GM21367 (cell line): Measurements from ENCODE around the gene C10orf95.
"Not testable (repeated sequence)": the region's sequence is repeated elsewhere in the genome, so short reads cannot be mapped to it uniquely, and the experiment has no call there.

Experiments used
- ATAC-seq: cut with Tn5 transposase; IDR thresholded peaks from one replicate; pipeline ENCODE4 v1.9.1; 2021; ENCODE audit not compliant: unreplicated experiment

The C10orf95 gene

DNA sequence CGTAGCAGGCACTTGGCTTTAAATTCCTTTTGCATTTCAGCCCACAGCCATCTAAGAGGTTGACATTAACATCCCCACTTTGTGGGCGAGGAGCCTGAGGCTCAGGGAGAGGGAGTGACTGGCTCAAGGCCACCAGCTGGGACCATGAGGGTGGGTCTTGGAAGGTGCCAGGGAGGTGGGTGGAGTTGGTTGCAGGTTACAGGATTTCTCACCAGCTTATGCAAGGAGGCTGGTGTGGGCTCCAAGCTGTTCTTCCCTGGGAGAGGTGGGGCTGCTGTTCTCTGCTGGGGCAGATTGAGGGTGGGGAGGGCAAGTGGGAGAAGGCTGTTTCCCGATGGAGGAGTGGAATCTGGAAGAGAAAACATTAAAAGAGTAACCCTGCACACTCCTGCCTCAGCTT is 14.1 kb upstream of the C10orf95 start:
- ATAC-seq = no peak

- no peak for ATAC-seq
Measured at GRCh38 chr10:102463983-102464382, 12.6 kb upstream of the C10orf95 start.

DNA sequence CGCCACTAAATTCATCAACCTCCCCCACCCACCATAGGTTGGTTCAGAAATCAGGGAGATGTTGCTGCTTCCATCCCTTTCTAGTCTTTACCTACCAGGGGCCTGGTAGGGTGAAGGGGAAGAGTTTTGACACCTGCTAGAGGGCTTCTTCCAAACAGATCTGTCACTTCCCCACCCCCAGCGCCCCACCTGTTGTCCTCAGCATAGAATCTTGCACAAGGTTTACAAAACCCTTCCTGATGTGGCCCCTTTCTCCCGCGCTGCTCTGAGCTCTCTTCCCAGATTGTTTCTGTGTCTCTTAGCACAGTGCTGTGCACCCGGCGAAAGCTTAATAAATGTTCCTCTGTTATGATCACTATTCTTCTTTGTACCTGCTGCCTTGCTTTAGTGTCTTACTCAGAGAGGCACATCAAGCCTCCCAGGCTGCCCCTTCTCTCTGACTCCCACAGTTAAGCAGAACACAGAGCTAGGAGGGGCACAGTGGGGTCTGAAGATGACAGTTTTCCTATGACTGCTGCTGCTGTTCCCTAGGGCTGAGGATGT is 11.2 kb upstream of the C10orf95 start:
- ATAC-seq = no peak

GRCh38 chr10:102461187-102462054 is 10.1 kb upstream of the C10orf95 start:
- ATAC-seq = peak; percentile 80

GRCh38 chr10:102460836-102461186 is 9.5 kb upstream of the C10orf95 start:
- ATAC-seq = peak; percentile 6

- no peak for ATAC-seq
Measured at GRCh38 chr10:102458656-102459055, 7.3 kb upstream of the C10orf95 start.

DNA sequence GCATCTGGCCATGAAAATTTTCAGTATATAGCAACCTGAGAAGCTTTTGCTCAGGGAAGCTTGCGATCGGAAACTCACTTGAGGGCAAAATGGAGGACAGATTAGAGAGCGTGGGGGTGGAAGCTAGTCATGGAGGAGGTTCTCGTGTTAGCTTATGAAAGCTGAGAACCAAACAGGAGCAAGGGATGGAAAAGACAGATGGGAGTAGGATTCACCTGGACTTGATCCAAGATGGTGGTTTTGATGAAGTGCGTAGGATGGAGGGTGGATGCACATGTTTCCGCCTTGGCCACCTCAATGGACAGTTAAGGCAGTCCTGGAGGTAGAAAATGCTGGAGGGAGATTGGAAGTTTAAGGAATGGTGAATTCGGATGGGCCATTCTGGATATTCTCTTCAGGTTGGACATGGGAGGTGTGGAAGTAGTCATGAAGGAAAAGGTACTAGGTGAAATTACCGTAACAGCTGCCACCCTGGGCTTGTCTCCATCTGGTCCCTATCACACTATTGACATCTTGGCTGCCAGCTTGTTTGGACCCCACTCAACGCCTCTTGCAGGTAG is 6.3 kb upstream of the C10orf95 start:
- ATAC-seq = no peak

DNA sequence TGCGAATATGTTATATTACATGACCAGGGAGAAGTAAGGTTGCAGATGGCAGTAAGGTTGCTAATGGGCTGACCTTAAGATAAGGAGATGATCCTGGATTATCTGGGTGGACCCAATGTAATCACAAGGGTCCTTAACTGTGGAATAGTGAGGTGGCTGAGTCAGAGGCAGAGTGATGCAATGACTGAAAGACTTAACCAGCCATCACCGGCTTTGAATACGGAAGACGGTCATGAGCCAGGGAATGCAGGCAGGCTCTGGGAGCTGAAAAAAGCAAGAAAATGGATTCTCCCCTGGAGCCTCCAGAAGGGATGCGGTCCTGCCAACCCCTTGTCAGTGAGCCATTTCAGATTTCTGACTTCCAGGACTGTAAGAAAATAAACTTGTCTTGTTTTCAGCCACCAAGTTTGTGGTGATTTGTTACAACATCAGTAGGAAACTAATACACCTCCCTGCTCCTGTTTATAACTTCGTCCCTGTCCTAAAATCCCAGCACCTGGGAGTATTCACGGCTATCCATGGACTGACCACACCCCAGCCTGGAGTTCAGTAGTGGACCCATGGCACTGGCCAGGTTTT is 4.6 kb upstream of the C10orf95 start:
- ATAC-seq = no peak

DNA sequence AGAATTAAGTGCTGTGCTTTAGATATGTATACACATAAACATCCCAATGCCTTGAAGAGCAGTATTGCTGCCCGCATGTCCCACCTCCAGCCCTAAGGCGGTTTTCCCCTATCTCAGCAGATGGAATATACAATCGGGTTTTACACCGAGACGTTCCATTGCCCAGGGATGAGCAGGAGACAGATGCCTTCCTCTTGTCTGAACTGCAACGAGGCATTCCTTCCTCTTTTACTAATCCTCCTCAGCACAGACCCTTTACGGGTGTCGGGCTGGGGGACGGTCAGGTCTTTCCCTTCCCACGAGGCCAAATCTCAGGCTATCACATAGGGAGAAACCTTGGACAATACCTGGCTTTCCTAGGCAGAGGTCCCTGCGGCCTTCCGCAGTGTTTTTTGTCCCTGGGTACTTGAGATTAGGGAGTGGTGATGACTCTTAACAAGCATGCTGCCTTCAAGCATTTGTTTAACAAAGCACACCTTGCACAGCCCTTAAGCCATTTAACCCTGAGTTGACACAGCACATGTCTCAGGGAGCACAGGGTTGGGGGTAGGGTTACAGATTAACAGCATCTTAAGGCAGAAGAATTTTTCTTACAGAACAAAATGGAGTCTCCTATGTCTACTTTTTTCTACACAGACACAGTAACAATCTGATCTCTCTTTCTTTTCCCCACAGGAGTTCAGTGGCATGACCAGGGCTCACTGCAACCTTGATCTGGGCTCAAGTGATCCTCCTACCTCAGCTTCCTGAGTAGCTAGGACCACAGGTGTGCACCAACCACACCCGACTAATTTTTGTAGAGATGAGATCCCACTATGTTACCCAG is 3.5 kb upstream of the C10orf95 start:
- ATAC-seq = not testable (repeated sequence)

- ATAC-seq = no peak
Measured at GRCh38 chr10:102453502-102453901, 2.2 kb upstream of the C10orf95 start.

DNA sequence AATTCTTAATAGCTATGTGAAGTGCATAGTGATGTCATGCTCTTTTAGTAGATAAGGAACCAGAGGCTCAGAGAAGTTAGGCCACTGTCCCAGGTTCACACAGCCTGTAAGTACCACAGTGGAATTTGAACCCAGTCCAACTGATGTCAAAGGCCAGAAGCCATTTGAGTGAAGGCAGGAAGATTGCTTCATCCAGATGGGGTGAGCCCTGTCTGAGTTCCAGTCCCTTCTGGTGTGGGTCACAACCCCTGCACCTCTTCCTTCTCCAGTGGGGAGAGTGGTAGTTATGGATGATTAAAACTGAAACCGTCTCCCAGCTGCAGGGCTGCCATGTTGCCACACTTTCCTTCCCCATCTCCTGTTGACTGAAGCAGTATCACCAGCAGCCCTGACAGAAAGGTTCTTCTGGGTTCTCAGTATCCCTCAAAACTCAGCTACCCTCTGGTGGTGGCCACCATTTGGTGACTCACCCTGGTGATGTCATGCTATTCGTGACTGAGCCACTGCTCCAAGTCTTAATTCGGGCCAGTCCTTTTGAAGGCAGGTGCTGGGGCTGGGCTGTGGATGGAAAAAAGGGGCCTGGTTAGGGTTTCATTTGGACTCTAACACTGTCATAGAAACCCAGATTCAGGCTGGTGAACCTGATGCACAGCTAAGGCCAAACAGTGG is 1.5 kb upstream of the C10orf95 start:
- no peak for ATAC-seq

DNA sequence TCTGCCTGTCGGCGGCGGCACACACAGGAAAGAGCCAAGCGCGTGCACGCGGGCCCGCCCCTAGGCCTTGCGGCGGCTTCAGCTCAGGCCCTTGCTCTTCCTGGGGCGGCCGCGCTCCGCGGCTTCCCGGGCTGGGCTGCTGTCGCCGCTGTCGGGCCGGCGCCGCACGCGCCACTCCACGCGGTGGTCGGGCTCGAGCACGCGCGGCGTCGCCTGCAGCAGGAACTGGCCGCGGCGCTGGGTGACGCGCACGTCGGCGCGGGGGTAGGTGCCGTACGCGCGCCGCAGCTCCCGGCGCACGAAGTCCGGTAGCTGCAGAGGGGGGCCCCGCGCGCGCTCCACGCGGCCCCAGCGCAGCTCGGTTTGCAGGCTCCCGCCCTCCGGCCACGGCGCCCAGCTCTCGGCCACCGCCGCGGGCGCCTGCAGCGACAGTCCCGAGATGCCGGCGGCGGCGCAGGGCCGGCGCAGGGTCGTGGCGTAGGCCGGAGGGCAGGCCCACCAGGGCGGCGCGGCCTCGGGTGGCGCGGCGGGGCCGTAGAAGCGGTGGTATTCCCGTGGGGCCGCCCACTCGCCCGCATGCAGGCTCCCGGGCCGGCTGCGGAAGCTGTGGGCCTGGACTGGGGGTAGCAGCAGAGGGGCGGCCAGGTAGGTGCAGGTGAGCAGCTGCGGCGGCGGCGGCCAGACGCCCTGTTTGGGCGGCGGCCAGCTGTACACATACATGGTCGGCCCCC is 804 bp downstream of the C10orf95 start:
- ATAC-seq = peak; percentile 67

DNA sequence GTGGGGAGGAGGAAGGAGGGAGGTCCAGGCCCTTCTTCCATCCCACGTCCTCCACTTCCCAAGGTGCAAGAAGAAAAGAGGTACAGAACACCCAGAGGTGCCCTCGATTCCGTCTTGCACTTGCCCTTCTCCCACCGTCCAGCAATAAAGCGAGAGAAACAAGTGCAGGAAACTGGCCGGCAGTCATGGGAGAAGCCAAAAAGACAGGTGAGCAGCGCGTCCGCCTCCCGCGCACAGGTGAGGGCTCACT is 1.3 kb downstream of the C10orf95 start:
- no peak for ATAC-seq

- peak; percentile 53 for ATAC-seq
Measured at GRCh38 chr10:102449321-102450123, 1.8 kb downstream of the C10orf95 start.

DNA sequence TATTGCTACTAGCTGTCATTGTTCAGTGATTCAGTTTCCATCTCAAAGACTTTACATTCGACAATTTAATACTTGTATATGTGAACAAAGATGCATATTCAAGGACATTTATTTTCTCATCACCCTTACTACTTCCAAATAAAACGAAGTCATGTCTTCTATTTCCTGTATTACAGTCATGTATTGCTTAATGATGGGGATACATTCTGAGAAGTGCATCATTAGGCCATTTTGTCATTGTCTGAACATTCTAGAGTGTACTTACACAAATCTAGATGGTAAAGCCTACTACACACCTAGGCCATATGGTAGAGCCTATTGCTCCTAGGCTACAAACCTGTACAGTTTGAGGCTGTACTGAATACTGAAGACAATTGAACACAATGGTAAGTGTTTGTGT is 6.5 kb downstream of the C10orf95 start:
- no peak for ATAC-seq

- no peak for ATAC-seq
Measured at GRCh38 chr10:102438374-102438773, 13.0 kb downstream of the C10orf95 start.

- no peak for ATAC-seq
Measured at GRCh38 chr10:102437515-102437914, 13.8 kb downstream of the C10orf95 start.

DNA sequence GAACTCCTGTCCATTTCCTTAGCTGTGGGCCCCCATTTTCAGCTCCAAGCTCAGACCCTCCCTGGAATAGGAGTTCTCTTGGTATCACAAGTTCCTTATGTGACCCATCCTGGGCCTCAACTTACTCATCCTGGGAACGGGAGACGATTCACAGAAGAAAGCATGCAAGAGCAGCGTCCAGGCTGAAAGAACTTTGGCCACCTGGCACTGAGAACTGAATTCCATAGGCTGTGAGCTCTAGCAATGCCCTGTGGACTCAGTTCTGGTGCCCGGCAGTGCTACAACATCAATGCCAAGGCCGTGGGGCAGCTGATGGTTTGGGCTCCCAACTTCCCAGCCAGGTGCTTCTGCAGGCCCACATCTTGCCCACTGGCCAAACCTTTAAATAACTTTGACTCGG is 15.0 kb downstream of the C10orf95 start:
- no peak for ATAC-seq

- ATAC-seq = no peak
Measured at GRCh38 chr10:102435529-102436233, 15.7 kb downstream of the C10orf95 start.
